HG02642 (cell line): ENCODE measurements around the gene CAMSAP2.

Source experiments
- ATAC-seq: cut with Tn5 transposase; IDR thresholded peaks from one replicate; pipeline ENCODE4 v1.9.1; 2021; ENCODE audit warnings: mild to moderate bottlenecking; ENCODE audit not compliant: unreplicated experiment, poor library complexity

The CAMSAP2 gene

GRCh38 chr1:200738327-200738948, at the start of gene CAMSAP2:
TSS of gene CAMSAP2 (plus strand) at chr1:200738893. CDS start at chr1:200739828, 935 bp downstream.
- peak; percentile 58 for ATAC-seq

- ATAC-seq, result no peak
Measured at GRCh38 chr1:200692316-200692715, 46.4 kb upstream of the CAMSAP2 start.

GRCh38 chr1:200693327-200693726, 45.4 kb upstream of the CAMSAP2 start:
- ATAC-seq, result no peak

DNA sequence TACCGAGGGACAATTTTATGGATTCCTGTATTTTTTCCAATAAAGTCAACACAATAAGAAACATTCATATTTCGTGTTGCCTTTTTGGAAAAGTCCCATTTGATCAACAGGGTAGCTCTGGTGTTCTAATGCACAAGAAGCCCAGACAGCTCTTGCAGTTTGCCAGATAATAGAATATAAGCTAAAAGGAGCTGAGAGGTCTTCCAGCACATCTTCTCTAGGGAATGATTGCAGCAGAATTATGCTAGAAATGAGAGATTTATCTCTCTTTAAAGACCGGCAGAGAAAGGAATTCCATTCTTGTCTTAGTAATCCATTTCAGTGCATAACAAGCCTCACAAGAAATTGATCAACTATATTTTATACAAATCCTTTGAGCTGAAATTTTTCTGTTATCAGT, 44.0 kb upstream of the CAMSAP2 start:
- no peak for ATAC-seq

- no peak for ATAC-seq
Measured at GRCh38 chr1:200699871-200700270, 38.8 kb upstream of the CAMSAP2 start.

DNA sequence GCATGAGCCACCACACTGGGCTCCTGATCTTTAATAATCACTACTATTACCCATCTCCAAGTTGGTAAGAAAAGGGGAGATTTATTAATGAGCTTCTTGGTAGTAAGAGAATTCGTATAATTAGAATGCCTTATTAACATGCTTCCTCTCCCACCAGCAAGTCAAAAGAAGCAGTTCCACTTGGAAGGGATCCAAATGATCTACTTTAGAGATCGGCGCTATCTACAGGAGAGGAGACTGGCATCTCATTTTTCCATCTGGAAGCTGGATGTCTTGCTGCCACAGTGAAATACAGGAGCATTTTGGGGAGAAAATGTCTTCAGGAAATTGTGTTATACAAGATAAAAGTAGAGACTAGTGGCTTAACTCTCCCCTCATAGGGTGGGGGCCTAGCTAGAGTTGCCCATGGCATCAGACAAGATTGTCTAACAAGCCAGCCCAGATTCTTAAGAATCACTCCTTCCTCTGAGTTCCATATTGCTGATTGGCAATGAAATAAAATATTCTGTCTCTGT, 33.6 kb upstream of the CAMSAP2 start:
- ATAC-seq, result no peak

DNA sequence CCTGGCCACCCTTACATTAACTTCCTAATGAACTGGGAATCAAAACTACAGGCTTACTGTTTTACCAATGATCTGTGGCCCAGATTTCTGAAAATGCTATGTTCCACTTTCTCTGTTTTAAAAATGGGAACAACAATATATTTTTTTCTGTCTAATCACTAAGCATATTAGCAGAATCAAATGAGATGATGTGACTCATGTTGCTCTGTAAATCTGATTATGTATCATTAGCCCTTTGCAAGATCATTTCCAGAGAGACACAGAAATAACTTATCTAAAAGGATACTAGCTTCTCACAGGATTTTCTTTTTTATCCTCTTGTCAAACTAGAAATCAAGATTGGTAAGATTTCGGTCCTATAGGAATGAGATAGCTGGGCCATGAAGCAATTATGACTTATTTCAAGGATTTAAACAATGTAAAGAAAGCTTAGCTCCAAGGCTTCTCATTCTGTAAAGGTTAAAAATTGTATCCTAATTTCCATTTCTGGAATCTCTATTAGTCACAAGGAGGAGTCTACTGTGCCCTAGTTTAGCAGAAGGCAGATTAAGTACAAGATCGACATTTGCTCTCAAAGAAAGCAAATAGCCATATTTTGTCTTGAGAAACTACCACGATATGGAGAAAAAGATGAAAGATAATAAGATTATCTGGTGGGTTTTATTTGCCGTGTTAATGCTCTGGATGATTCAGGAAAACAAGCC, 32.4 kb upstream of the CAMSAP2 start:
- ATAC-seq, result no peak

DNA sequence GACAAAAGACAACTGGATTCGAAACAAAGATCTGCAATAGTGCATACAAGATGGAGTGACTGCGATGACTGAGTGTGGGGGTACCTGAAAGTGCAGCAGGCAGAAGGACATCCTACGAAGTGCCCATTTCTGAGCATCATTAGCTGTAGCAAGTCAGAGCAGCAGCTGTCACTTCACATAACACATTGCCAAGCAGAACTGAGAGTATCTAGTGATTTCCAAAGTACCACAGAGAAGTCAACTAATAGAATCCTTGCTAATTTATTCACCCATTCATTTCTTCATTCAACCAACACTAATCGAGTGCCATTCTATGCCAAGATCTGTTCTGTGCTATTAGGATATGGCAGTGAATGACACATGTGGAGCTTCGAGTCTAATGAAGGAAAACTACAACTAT, 31.6 kb upstream of the CAMSAP2 start:
- ATAC-seq, result no peak

DNA sequence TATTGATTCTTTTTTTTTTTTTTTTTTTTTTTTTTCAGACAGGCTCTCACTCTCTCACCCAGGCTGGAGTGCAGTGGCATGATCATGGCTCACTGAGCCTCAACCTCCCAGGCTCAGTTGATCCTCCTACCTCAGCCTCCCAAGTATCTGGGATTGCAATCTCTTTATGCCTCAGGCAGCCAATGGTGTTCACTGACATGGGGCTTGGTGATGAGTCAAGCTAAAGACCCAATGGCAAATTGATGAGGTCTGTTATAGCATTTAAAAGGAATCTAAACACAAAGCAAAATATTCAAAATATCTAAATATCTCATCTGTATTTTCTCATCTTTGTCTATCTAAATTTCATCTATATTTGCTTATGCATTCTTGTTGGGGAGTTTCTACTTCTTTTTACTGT, 30.5 kb upstream of the CAMSAP2 start:
- no peak for ATAC-seq

- ATAC-seq, result no peak
Measured at GRCh38 chr1:200708769-200709168, 29.9 kb upstream of the CAMSAP2 start.

GRCh38 chr1:200710166-200710565, 28.5 kb upstream of the CAMSAP2 start:
- ATAC-seq, result no peak

- ATAC-seq, result no peak
Measured at GRCh38 chr1:200714504-200715187, 24.0 kb upstream of the CAMSAP2 start.

DNA sequence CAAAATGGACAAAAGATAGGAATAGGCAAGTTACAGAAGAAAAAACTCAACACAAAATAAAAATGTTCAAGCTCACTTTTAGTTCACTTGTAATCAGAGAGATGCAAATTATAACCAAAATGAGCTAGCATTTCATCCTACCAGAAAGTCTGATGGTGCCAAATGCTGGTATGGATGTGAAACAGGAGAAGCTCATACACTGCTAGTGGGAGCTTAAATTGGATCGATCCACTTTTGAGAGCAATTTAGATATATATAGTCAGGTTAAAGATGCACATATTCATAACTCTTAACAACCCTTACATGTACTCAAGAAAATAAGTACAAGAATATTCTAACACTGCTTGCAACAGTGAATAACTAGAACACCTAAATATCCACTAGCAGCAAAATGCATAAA, 18.5 kb upstream of the CAMSAP2 start:
- no peak for ATAC-seq

GRCh38 chr1:200724064-200724463, 14.6 kb upstream of the CAMSAP2 start:
- ATAC-seq, result no peak

DNA sequence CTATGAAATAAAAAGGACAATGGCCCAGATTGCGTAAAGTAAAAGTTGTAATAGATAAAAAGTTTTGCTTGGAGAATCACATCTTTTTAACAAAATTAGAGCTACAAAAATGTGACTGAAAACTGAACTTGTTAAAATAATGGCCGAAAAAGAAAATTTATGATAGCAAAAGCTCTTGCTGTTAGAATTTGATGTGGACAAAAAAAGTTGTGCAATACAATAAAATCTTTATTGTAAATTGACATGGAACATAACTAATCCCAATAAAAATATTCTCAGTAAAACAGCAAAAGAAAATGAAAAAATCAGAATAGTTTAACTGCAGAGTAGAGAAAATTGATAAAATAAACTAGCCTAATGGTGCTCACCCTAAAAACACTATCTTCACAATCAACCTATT, 11.4 kb upstream of the CAMSAP2 start:
- ATAC-seq, result no peak

DNA sequence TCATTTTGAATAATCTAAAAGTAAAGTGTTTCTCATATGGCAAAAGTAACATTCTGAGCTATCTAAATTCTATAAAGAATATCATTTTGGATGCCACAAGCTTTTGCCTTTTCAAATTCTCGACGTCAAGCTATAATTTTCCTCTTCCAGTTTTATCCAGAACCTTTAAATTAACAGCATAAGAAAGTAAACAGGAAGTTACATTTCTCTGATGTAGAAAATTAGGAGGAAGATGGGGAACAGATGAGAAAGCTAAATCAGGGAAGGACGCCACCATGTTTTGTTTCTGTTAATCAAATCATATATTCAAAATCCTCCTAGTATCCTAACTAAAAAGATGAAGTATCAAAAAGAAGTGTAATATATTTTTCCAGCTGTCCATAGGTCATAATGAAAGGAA, 8.8 kb upstream of the CAMSAP2 start:
- no peak for ATAC-seq

- ATAC-seq, result no peak
Measured at GRCh38 chr1:200731654-200732332, 6.9 kb upstream of the CAMSAP2 start.

DNA sequence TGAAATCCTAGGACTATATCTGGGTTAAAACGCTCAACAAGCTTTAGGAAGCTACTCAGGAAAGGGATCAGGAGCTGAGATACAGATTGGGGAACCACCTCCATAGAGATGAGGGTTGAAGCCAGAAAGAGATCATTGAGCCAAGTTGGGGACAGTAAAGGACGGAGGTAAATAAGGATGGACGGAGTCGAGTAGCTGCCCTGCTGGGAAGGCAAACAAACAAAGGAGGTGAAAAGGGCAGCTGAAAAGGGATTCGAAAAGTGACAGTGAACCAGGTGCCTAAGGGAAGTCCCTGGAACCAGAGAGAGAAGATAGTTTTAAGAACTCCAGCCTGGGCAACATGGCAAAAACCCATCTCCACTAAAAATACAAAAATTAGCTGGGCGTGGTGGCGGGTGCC, 6.3 kb upstream of the CAMSAP2 start:
- no peak for ATAC-seq

DNA sequence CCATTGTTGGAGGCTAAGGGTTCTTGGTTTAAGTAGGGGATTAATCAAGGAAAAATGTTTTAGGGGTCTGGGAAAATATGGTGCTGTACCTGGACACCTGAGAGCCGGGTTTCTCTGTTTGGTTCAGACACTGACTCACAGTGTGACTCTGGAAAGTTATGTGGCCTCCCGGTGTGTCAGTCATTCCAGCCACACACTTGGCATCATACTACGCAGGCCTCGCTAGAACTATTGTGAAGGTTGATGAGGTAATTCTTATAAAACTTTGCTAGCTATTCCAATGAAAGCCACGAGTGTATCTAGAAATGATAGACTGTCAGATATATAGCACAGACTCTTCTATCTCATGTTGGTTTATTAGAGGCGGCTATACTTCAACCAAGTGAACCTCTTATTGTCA, 4.8 kb upstream of the CAMSAP2 start:
- no peak for ATAC-seq

DNA sequence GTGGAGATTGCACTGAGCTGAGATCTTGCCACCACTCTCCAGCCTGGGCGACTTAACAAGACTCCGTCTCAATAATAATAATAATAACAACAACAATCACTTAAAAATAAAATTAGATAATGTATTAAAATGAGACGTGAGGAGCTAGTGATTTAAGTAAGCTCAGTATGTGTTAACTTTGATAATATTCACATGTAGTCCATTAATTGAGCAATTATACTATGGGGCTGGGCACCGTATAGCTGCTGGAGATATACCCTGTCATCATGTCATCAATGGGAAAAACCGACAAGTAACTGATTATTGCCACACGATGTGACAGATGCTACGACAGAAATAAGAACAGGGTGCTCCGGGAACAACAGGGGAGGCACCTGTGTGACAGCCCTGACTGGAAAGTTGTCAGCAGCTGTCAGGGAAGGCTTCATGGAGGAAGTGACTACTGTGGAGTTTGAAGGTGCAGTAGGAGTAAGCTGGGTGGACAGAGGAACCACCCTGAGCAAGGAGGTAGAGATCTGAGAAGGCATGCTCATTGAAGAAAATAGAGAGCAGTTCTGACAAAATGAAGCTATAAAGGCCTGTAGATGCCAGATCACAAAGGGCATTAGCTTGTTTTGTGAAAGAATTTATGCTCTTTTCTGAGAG, 924 bp upstream of the CAMSAP2 start:
- no peak for ATAC-seq
